Omental fat pad (tissue), 4 donors: ENCODE measurements around the gene TULP3. TPM values are rescaled to one million over a fixed set of nuclear protein-coding genes. Genes with fewer than 3 reads are reported as not detected.

Source experiments
- ATAC-seq: fragments of 150-250 bp; one replicate; pipeline ENCODE4 v1.9.1; 2016; ENCODE audit warnings: mild to moderate bottlenecking, moderate library complexity; ENCODE audit not compliant: low FRiP score
- DNase-seq: peaks from one replicate; pipeline ENCODE4 v3.0.0-alpha.2; 2019; ENCODE audit warnings: low spot score
- total RNA-seq, 4 donors: library from RNA; depleted of rRNA; stranded (reverse); fragments of >200 nt; gene quantifications; one replicate each; pipeline ENCODE4 v1.1.0, GENCODE V29; 2016
- TF ChIP-seq, protein P1 (sequence below), 3 donors: fragments of 450-650 bp; IDR thresholded peaks; one replicate each; pipeline ENCODE4 v1.5.1; 2016 to 2017; ENCODE audit warnings: antibody characterized with exemption in 3 of 3, mild to moderate bottlenecking in 3 of 3, moderate library complexity in 2 of 3

The TULP3 gene
- total RNA-seq, 4 donors from 2014 or later: 7.8 to 25.4 (median 21.1) TPM

DNA sequence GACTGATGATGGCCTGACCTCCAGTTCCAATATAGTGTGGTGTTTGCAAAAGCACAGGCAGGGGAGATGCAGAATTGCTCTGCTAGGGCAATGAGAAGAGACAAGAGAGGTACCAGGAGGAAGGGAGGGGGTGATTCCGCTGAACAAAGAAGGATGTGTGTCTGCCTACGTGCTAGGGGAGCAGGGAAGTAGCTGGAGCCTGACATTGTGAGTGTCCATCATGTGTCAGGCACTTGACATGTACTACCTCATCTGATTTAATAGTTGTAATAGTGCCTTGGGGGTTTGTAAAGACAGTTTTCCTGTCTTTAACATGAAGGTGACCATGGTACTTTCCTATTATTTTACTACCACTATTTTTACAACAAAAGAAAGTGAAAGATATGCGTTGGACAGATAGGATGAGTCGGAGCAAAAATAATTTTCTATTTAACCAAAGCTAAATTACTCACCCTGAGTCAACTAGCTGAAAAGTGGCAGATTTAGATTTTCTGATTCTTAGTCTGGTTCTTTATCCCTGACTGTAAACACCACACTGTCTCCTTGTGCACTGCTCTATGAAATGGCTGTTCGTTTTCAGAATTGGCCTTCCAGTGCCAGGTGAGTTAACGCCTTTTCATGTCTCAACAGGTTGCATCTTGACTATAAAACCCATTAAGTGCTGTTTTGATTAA is 34.8 kb downstream of the TULP3 start:
- ATAC-seq (no peak), DNase-seq (no peak)
- TF ChIP-seq, protein P1, sequence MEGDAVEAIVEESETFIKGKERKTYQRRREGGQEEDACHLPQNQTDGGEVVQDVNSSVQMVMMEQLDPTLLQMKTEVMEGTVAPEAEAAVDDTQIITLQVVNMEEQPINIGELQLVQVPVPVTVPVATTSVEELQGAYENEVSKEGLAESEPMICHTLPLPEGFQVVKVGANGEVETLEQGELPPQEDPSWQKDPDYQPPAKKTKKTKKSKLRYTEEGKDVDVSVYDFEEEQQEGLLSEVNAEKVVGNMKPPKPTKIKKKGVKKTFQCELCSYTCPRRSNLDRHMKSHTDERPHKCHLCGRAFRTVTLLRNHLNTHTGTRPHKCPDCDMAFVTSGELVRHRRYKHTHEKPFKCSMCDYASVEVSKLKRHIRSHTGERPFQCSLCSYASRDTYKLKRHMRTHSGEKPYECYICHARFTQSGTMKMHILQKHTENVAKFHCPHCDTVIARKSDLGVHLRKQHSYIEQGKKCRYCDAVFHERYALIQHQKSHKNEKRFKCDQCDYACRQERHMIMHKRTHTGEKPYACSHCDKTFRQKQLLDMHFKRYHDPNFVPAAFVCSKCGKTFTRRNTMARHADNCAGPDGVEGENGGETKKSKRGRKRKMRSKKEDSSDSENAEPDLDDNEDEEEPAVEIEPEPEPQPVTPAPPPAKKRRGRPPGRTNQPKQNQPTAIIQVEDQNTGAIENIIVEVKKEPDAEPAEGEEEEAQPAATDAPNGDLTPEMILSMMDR (IDR thresholded peaks at IDR 0.05): no peak

DNA sequence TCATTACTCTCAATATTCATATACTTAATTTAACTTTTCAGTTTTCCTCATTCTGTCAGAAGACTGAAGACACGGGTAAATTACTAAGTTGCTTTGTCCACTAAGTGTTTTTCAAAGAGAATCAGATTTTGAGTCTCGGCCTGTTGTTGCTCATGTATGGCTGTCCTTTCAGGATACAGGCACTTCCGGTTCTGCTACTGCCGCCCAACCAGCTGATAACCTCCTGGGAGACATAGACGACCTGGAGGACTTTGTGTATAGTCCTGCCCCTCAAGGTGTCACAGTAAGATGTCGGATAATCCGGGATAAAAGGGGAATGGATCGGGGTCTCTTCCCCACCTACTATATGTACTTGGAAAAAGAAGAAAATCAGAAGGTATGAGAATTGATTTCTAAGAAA is 40.2 kb downstream of the TULP3 start:
- no peak for ATAC-seq
- TF ChIP-seq, protein P1 (IDR thresholded peaks at IDR 0.05): no peak
- DNase-seq: no peak

DNA sequence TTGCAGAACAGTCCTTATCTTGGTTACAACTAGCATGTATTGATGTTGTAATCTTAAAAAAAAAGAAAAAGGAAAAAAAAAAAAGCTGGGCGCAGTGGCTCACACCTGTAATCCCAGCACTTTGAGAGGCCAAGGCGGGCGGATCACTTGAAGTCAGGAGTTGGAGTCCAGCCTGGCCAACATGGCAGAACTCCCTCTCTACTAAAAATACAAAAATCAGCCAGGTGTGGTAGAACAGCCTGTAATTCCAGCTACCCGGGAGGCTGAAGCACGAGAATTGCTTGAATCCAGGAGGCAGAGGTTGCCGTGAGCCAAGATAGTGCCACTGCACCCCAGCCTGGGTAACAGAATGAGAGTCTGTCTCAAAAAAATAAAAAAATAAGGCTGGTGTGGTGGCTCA is 42.9 kb downstream of the TULP3 start:
- TF ChIP-seq, protein P1 (IDR thresholded peaks at IDR 0.05): no peak
- ATAC-seq (no peak), DNase-seq (no peak)

DNA sequence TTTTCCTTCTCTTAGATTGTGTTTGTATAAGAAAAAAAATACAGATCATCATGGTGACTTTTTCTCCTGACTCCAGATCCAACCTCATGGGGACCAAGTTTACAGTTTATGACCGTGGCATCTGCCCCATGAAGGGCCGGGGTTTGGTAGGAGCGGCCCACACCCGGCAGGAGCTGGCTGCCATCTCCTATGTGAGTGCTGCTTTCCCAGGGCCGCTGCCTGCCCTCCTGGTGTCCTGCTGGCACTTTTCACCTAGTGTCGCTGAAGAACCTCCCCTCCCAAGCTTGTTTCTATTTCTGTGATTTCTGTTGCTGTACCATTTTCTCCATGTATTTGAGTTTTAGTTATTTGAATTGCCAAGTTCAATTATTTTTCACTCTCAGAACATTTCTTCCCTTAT is 43.7 kb downstream of the TULP3 start:
- DNase-seq: no peak
- ATAC-seq: no peak
- TF ChIP-seq, protein P1 (IDR thresholded peaks at IDR 0.05): no peak

DNA sequence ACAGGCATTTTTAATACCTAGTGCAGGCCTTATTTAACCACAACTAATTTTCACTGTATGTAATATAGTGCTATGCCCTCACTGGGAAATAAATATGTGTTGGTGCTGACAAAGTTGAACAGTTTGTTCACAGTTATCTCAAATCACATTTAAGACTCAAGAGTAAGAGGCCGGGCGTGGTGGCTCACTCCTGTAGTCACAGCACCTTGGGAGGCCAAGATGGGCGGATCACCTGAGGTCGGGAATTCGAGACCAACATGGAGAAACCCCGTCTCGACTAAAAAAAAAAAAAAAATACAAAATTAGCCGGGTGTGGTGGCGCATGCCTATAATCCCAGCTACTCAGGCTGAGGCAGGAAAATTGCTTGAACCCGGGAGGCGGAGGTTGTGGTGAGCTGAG is 45.6 kb downstream of the TULP3 start:
- TF ChIP-seq, protein P1 (IDR thresholded peaks at IDR 0.05): no peak
- ATAC-seq (no peak), DNase-seq (no peak)

DNA sequence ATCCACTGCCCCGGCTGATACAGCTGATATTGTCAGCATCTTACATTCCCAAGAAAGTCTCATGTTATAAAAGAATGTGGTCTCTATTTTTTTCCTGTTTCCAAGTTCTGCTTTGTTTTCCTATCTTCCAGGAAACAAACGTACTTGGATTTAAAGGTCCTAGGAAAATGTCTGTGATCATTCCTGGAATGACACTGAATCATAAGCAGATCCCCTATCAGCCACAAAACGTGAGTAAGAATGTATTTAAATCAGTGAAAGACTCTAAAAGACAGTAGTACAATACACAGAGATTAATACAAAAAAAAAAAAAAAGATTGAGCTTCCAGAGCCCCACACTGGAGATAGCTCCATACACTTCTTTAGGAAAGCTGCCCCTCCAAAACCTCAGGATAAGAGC is 46.8 kb downstream of the TULP3 start:
- ATAC-seq (no peak), DNase-seq (no peak)
- TF ChIP-seq, protein P1 (IDR thresholded peaks at IDR 0.05): no peak

DNA sequence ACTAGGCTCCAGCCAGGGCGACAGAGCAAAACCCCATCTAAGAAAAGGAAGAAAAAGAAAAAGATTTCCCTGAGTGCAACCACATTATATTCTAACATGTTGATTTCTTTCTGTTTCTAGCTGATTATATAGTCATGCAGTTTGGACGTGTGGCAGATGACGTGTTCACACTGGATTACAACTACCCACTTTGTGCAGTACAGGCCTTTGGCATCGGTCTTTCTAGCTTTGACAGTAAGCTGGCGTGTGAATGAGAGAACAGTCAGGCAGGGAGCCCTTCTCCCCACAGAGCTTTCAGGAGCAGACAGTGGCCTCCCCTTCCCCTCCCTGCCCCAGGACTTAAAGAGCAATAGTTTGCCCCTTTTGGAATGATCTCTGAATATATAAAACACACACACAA is 48.5 kb downstream of the TULP3 start:
- ATAC-seq: no peak
- DNase-seq: no peak
- TF ChIP-seq, protein P1 (IDR thresholded peaks at IDR 0.05): no peak
